K562 (cell line): ENCODE measurements around the gene PTGR3. TPM values are rescaled to one million over a fixed set of nuclear protein-coding genes. Genes with fewer than 3 reads are reported as not detected.

Source experiments
- ATAC-seq: fragments of 200-7000 bp; cut with Tn5 transposase; 3 replicates; pipeline ENCODE4 v1.9.1; 2020; ENCODE audit warnings: moderate library complexity
- BruUV-seq: library from RNA; stranded (reverse); fragments of 400-500 nt; replicated peaks from 2 replicates; lab custom pipeline; 2021; lab: Mats Ljungman, UMichigan
- CTCF ChIA-PET: fragments of 300-600 bp; formaldehyde crosslinking; extraction: SDS; loops from one replicate; lab custom pipeline; 2021; ENCODE audit warnings: low intra/inter-chr PET ratio; lab: Yijun Ruan, JAX
- POLR2A ChIA-PET: fragments of 300-600, 350-650 bp; sonication (Branson Sonifier 250); formaldehyde crosslinking; extraction: SDS; loops from one replicate; lab custom pipeline; 2021; ENCODE audit warnings: antibody characterized with exemption, inconsistent platforms; lab: Yijun Ruan, JAX
- DNase-seq, 4 experiments: peaks; one replicate each; pipeline versions ENCODE4 v3.0.0 to v3.0.0-alpha.2; 2011 to 2018; ENCODE audit warnings: low spot score in 3 of 4, mixed read lengths in 3 of 4; ENCODE audit errors: extremely low read depth in 1 of 4
- FAIRE-seq: peaks from 2 replicates; lab custom pipeline; 2011; peaks lifted over from hg19 to GRCh38; lab: Jason Lieb, UNC
- H2AFZ ChIP-seq: 2 replicates; pipeline ENCODE4 v1.6.0; 2011; ENCODE audit warnings: low read depth, low read length, control low read depth, inconsistent platforms
- H3K27ac ChIP-seq: fragments of 200-600 bp; 3 replicates; pipeline ENCODE4 v1.8.0; 2011; ENCODE audit warnings: low read depth, mild to moderate bottlenecking, control low read depth, inconsistent platforms, low read length, moderate library complexity, mixed read lengths; ENCODE audit errors: extremely low read depth
- H3K27me3 ChIP-seq, 2 experiments: fragments of 300-600 bp in 1 of 2; 2 replicates in 1 of 2; 3 replicates in 1 of 2; pipeline versions ENCODE4 v1.6.0 to v1.8.0; 2011; ENCODE audit warnings: inconsistent platforms in 2 of 2, low read length in 2 of 2, mild to moderate bottlenecking in 1 of 2, mixed read lengths in 1 of 2, moderate library complexity in 1 of 2; ENCODE audit not compliant: control insufficient read depth in 2 of 2, insufficient read depth in 2 of 2
- H3K36me3 ChIP-seq: fragments of 300-600 bp; 3 replicates; pipeline ENCODE4 v1.8.0; 2011; ENCODE audit warnings: mild to moderate bottlenecking, low read length, inconsistent platforms; ENCODE audit not compliant: control insufficient read depth, insufficient read depth
- H3K4me1 ChIP-seq, 2 experiments: fragments of 200-600 bp in 1 of 2; replicated peaks in 1 of 2; 2 replicates in 1 of 2; 3 replicates in 1 of 2; pipeline versions ENCODE4 v1.5.1 to v1.8.0; 2011; ENCODE audit warnings: inconsistent platforms in 2 of 2, low read length in 2 of 2, mild to moderate bottlenecking in 1 of 2, mixed read lengths in 1 of 2, moderate library complexity in 1 of 2; ENCODE audit not compliant: control insufficient read depth in 2 of 2, insufficient read depth in 2 of 2
- H3K4me2 ChIP-seq: 2 replicates; pipeline ENCODE4 v1.6.1; 2011; ENCODE audit warnings: low read length, control low read depth, inconsistent platforms, mixed read lengths; ENCODE audit not compliant: insufficient read depth
- H3K4me3 ChIP-seq: fragments of 200-600 bp; sonication (generic), shearing (Covaris generic); 2 replicates; pipeline ENCODE4 v1.5.1; 2016; ENCODE audit warnings: control low read depth, inconsistent platforms
- H3K79me2 ChIP-seq: fragments of 200-600 bp; 3 replicates; pipeline ENCODE4 v1.8.0; 2011; ENCODE audit warnings: low read length, inconsistent platforms; ENCODE audit not compliant: control insufficient read depth, insufficient read depth
- H3K9ac ChIP-seq, 2 experiments: 2 replicates each; pipeline versions ENCODE4 v1.6.0 to v1.6.1; 2011; ENCODE audit warnings: low read depth in 2 of 2, low read length in 2 of 2, control low read depth in 1 of 2, inconsistent platforms in 1 of 2, mild to moderate bottlenecking in 1 of 2, mixed read lengths in 1 of 2; ENCODE audit not compliant: insufficient read depth in 1 of 2
- H3K9me1 ChIP-seq: one replicate; pipeline ENCODE4 v1.6.0; 2011; ENCODE audit warnings: inconsistent platforms, mild to moderate bottlenecking, low read length, moderate library complexity; ENCODE audit not compliant: control insufficient read depth, insufficient read depth
- H3K9me3 ChIP-seq: replicated peaks from 2 replicates; pipeline ENCODE4 v1.5.1; 2011; ENCODE audit warnings: low read depth, low read length, inconsistent platforms; ENCODE audit not compliant: control insufficient read depth, insufficient read depth
- H4K20me1 ChIP-seq: replicated peaks from 2 replicates; pipeline ENCODE4 v1.6.1; 2011; ENCODE audit warnings: low read length, inconsistent platforms, mixed read lengths; ENCODE audit not compliant: control insufficient read depth, insufficient read depth
- ARID3B ChIP-seq: fragments of 250-450 bp; sonication (Bioruptor Pico); IDR thresholded peaks from 2 replicates; pipeline ENCODE4 v1.4.0; 2020; ENCODE audit warnings: borderline replicate concordance
- ATF1 ChIP-seq, 2 experiments: fragments of 450-650 bp in 1 of 2; IDR thresholded peaks; 2 replicates each; pipeline ENCODE4 v1.6.1; 2016; ENCODE audit warnings: missing compliant biosample characterization in 1 of 2, missing genetic modification characterization in 1 of 2
- CBX2 ChIP-seq: fragments of 200-600 bp; sonication (generic); IDR thresholded peaks from one replicate; pipeline ENCODE4 v1.6.1; 2012; ENCODE audit warnings: mild to moderate bottlenecking, low read length, inconsistent platforms; ENCODE audit not compliant: insufficient read depth, poor library complexity, severe bottlenecking
- CBX5 ChIP-seq: IDR thresholded peaks from 2 replicates; pipeline ENCODE4 v1.6.1; 2014; ENCODE audit warnings: low read depth, borderline replicate concordance
- COPS2 ChIP-seq: fragments of 450-650 bp; conservative IDR thresholded peaks from 2 replicates; pipeline ENCODE4 v1.6.1; 2016; ENCODE audit warnings: mild to moderate bottlenecking, moderate library complexity
- GTF2B ChIP-seq: IDR thresholded peaks from 2 replicates; pipeline ENCODE4 v1.6.1; 2011; ENCODE audit not compliant: insufficient read length; ENCODE audit errors: extremely low read depth
- GTF3C2 ChIP-seq: IDR thresholded peaks from 3 replicates; pipeline ENCODE4 v1.6.1; 2011; ENCODE audit warnings: borderline replicate concordance, mild to moderate bottlenecking, moderate library complexity; ENCODE audit not compliant: insufficient read length; ENCODE audit errors: extremely low read depth
- MAFF ChIP-seq: IDR thresholded peaks from 2 replicates; pipeline ENCODE4 v1.6.1; 2012; ENCODE audit warnings: low read length, improper control_type of control experiment
- MCM7 ChIP-seq, 2 experiments: fragments of 450-650 bp; IDR thresholded peaks; 2 replicates each; pipeline ENCODE4 v1.6.1; 2016 to 2018
- SIN3A ChIP-seq, 2 experiments: fragments of 150-350 bp in 1 of 2; IDR thresholded peaks; 2 replicates each; pipeline ENCODE4 v1.6.1; 2011 to 2016; ENCODE audit warnings: borderline replicate concordance in 2 of 2, low read depth in 2 of 2, low read length in 2 of 2, mild to moderate bottlenecking in 2 of 2, moderate library complexity in 2 of 2; ENCODE audit not compliant: control insufficient read depth in 1 of 2
- TCF7 ChIP-seq: sonication (generic); IDR thresholded peaks from 2 replicates; pipeline ENCODE4 v1.6.1; 2016; ENCODE audit warnings: antibody characterized with exemption, borderline replicate concordance
- TFAM ChIP-seq: fragments of 250-450 bp; sonication (Bioruptor Pico); conservative IDR thresholded peaks from 2 replicates; pipeline ENCODE4 v1.5.0; 2021; ENCODE audit warnings: mild to moderate bottlenecking, moderate library complexity
- ZBTB2 ChIP-seq: fragments of 450-650 bp; IDR thresholded peaks from 2 replicates; pipeline ENCODE4 v1.6.1; 2016; ENCODE audit warnings: antibody characterized with exemption
- ZNF165 ChIP-seq: fragments of 250-450 bp; sonication (Bioruptor Pico); IDR thresholded peaks from 2 replicates; pipeline ENCODE4 v1.4.0; 2020; ENCODE audit warnings: borderline replicate concordance
- ZNF239 ChIP-seq: fragments of 250-450 bp; sonication (Bioruptor Pico); IDR thresholded peaks from 2 replicates; pipeline ENCODE4 v1.4.0; 2020; ENCODE audit warnings: mild to moderate bottlenecking
- ZNF780A ChIP-seq: fragments of 250-450 bp; sonication (Bioruptor Pico); IDR thresholded peaks from 2 replicates; pipeline ENCODE4 v1.5.0; 2021; ENCODE audit warnings: mild to moderate bottlenecking
- WGBS: fragments of 100-300 bp; shearing (Covaris generic); methylation state at CpG from one replicate; pipeline ENCODE4 v1.1.6; 2016; ENCODE audit warnings: low coverage, mixed read lengths; ENCODE audit not compliant: insufficient coverage; ENCODE audit errors: missing lambda C conversion rate; 5-methylcytosine and 5-hydroxymethylcytosine counted together
- in situ Hi-C: fragments of 300-500 bp; cut with MboI; formaldehyde crosslinking; loops from 4 replicates; pipeline ENCODE4 v1.15.0; 2018; ENCODE audit warnings: inconsistent platforms, mixed read lengths
- intact Hi-C: fragments of 100-400 bp; cut with micrococcal nuclease; formaldehyde crosslinking; loops from 2 replicates; pipeline ENCODE4 v1.14.2; 2022
- polyA plus RNA-seq, 8 experiments: library from polyadenylated mRNA; depleted of rRNA in 4 of 8; stranded (reverse) in 5 of 8; unstranded in 3 of 8; fragments of >200 nt; fragmentation: Nextera tagmentation in 2 of 8; fragmentation: Illumina TruSeq in 1 of 8; extraction: Ambion mirVana in 2 of 8; extraction: Trizol in 1 of 8; gene quantifications; 2 replicates each; pipeline versions ENCODE4 v1.2.1 to v1.2.3, GENCODE V29; 2011 to 2014; ENCODE audit warnings: inconsistent platforms in 1 of 8, missing spikeins in 1 of 8
- total RNA-seq, 7 experiments: library from RNA; depleted of rRNA in 6 of 7; stranded (reverse); fragments of >200 nt in 6 of 7; fragmentation: Illumina TruSeq in 2 of 7; extraction: Trizol in 2 of 7; gene quantifications; 2 replicates each; pipeline versions ENCODE4 v1.2.1 to v1.2.3, GENCODE V29; 2011 to 2021; ENCODE audit warnings: low replicate concordance in 1 of 7

The PTGR3 gene
- total and polyA plus RNA-seq, 9 of the 15 experiments (the other 6 are each of a cell fraction or from before 2014, with no cell fraction given): 4.1 to 32.3 (median 15.3) TPM

GRCh38 chr18:75256376-75256775 lies 47.4 kb upstream of the PTGR3 start (continued):
- no peak for TF ChIP-seq ZBTB2
- no peak for TF ChIP-seq MCM7 (IDR thresholded peaks at IDR 0.05)
- TF ChIP-seq CBX5: no peak
- TF ChIP-seq CBX2: no peak

GRCh38 chr18:75255094-75255493 lies 46.2 kb upstream of the PTGR3 start:
- H3K4me3 ChIP-seq: no peak overlapping the region
- no peak overlapping the region for H3K9ac ChIP-seq
- in situ Hi-C loops (no loop called here), intact Hi-C loops (no loop called here)
- H3K9me1 ChIP-seq: no peaks in the 10 kb centered on the region
- no peak overlapping the region for H3K4me2 ChIP-seq
- BruUV-seq: no TSS peak
- FAIRE-seq (no peak), DNase-seq (no peak), ATAC-seq (no peak)
- POLR2A ChIA-PET: no interaction called here
- CTCF ChIA-PET: no interaction called here
- no peak overlapping the region for H3K27ac ChIP-seq
- H4K20me1 ChIP-seq: no peaks in the 10 kb centered on the region
- no peaks in the 10 kb centered on the region; a peak in 1 of 5 replicates for H3K27me3 ChIP-seq
- H3K36me3 ChIP-seq: no peaks in the 10 kb centered on the region
- WGBS: 77% methylated on average over 2 of the region's 3 CpGs
- no peaks in the 10 kb centered on the region; the same call in 2 of the 3 replicates for H3K79me2 ChIP-seq
- no peaks in the 10 kb centered on the region for H3K9me3 ChIP-seq
- no peak overlapping the region for H2AFZ ChIP-seq
- H3K4me1 ChIP-seq: peaks cover 0 to 2% of the 10 kb centered on the region in 2 experiments; a peak in 2 of 5 replicates
- TF ChIP-seq GTF2B (no peak), ZNF239 (CRISPR knock-in tag) (no peak), COPS2 (no peak), GTF3C2 (no peak), ARID3B (CRISPR knock-in tag) (no peak), ZNF780A (no peak), ATF1 (CRISPR knock-in tag; IDR thresholded peaks at IDR 0.05) (no peak), ATF1 (tag; IDR thresholded peaks at IDR 0.05) (no peak), TFAM (no peak), MAFF (no peak), ZNF165 (CRISPR knock-in tag) (no peak), TCF7 (no peak), SIN3A (IDR thresholded peaks at IDR 0.05; ENCODE audit: borderline replicate concordance in 2 of 2, control insufficient read depth in 1 of 2, low read depth in 2 of 2, low read length in 2 of 2) (no peak)
